Measurements from ENCODE around the gene TSC2.
"Not testable (repeated sequence)": the region's sequence is repeated elsewhere in the genome, so short reads cannot be mapped to it uniquely, and the experiment has no call there.

The TSC2 gene

GRCh38 chr16:2114885-2115590 lies 67.3 kb downstream of the TSC2 start:
- H3K4me1 ChIP-seq (ENCODE audit: control insufficient read depth, insufficient read depth, low read length); H3K9ac ChIP-seq (ENCODE audit: low read length in 2 of 2); H3K36me3 ChIP-seq (ENCODE audit: control insufficient read depth in 2 of 2, insufficient read depth in 2 of 2, low read length in 2 of 2); H3K27me3 ChIP-seq (ENCODE audit: control insufficient read depth in 1 of 2, insufficient read depth in 2 of 2, low read length in 2 of 2); H3K9me3 ChIP-seq (ENCODE audit: control insufficient read depth in 2 of 2, low read length in 2 of 2); H3K27ac ChIP-seq (ENCODE audit: low read length); H3K4me3 ChIP-seq (ENCODE audit: low read length in 2 of 2): not testable (repeated sequence)

GRCh38 chr16:2115591-2115973 lies 67.8 kb downstream of the TSC2 start:
- no peaks in the 10 kb centered on the region for H3K9me3 ChIP-seq (ENCODE audit: control insufficient read depth in 2 of 2, low read length in 2 of 2)
- no peak overlapping the region for H3K27ac ChIP-seq (ENCODE audit: low read length)
- peaks cover 0 to 1% of the 10 kb centered on the region in 2 donors for H3K36me3 ChIP-seq (ENCODE audit: control insufficient read depth in 2 of 2, insufficient read depth in 2 of 2, low read length in 2 of 2)
- no peak overlapping the region for H3K4me3 ChIP-seq (ENCODE audit: low read length in 2 of 2)
- H3K27me3 ChIP-seq (ENCODE audit: control insufficient read depth in 1 of 2, insufficient read depth in 2 of 2, low read length in 2 of 2): no peaks in the 10 kb centered on the region
- no peak overlapping the region for H3K9ac ChIP-seq (ENCODE audit: low read length in 2 of 2)
- peaks cover 7% of the 10 kb centered on the region for H3K4me1 ChIP-seq (ENCODE audit: control insufficient read depth, insufficient read depth, low read length)

GRCh38 chr16:2116428-2116827 lies 68.6 kb downstream of the TSC2 start:
- not testable (repeated sequence) for H3K36me3 ChIP-seq (ENCODE audit: control insufficient read depth in 2 of 2, insufficient read depth in 2 of 2, low read length in 2 of 2); H3K27me3 ChIP-seq (ENCODE audit: control insufficient read depth in 1 of 2, insufficient read depth in 2 of 2, low read length in 2 of 2); H3K4me3 ChIP-seq (ENCODE audit: low read length in 2 of 2); H3K27ac ChIP-seq (ENCODE audit: low read length); H3K9me3 ChIP-seq (ENCODE audit: control insufficient read depth in 2 of 2, low read length in 2 of 2); H3K9ac ChIP-seq (ENCODE audit: low read length in 2 of 2)
- peaks cover 13% of the 10 kb centered on the region for H3K4me1 ChIP-seq (ENCODE audit: control insufficient read depth, insufficient read depth, low read length)

GRCh38 chr16:2117341-2117740 lies 69.6 kb downstream of the TSC2 start:
- H3K27ac ChIP-seq (ENCODE audit: low read length); H3K36me3 ChIP-seq (ENCODE audit: control insufficient read depth in 2 of 2, insufficient read depth in 2 of 2, low read length in 2 of 2); H3K9ac ChIP-seq (ENCODE audit: low read length in 2 of 2); H3K4me3 ChIP-seq (ENCODE audit: low read length in 2 of 2); H3K9me3 ChIP-seq (ENCODE audit: control insufficient read depth in 2 of 2, low read length in 2 of 2); H3K27me3 ChIP-seq (ENCODE audit: control insufficient read depth in 1 of 2, insufficient read depth in 2 of 2, low read length in 2 of 2): not testable (repeated sequence)
- peaks cover 21% of the 10 kb centered on the region for H3K4me1 ChIP-seq (ENCODE audit: control insufficient read depth, insufficient read depth, low read length)

- not testable (repeated sequence) for H3K36me3 ChIP-seq (ENCODE audit: control insufficient read depth in 2 of 2, insufficient read depth in 2 of 2, low read length in 2 of 2)
- H3K4me1 ChIP-seq (ENCODE audit: control insufficient read depth, insufficient read depth, low read length): peaks cover 27% of the 10 kb centered on the region
Observed at GRCh38 chr16:2117960-2118722, 70.4 kb downstream of the TSC2 start.

GRCh38 chr16:2121325-2121724 lies 73.5 kb downstream of the TSC2 start:
- H3K9me3 ChIP-seq (ENCODE audit: control insufficient read depth in 2 of 2, low read length in 2 of 2); H3K27me3 ChIP-seq (ENCODE audit: control insufficient read depth in 1 of 2, insufficient read depth in 2 of 2, low read length in 2 of 2); H3K36me3 ChIP-seq (ENCODE audit: control insufficient read depth in 2 of 2, insufficient read depth in 2 of 2, low read length in 2 of 2): not testable (repeated sequence)
- Histone ChIP-seq H3K4me1 (ENCODE audit: control insufficient read depth, insufficient read depth, low read length) (peaks cover 47% of the 10 kb centered on the region), H3K4me3 (ENCODE audit: low read length in 2 of 2) (peak overlapping the region; percentile 51 to 69), H3K27ac (ENCODE audit: low read length) (peak overlapping the region; percentile 93), H3K9ac (ENCODE audit: low read length in 2 of 2) (peak overlapping the region in 1 of 2 donors; percentile 68)

More at GRCh38 chr16:2117960-2118722, 70.4 kb downstream of the TSC2 start:
- H3K9ac ChIP-seq (ENCODE audit: low read length in 2 of 2); H3K9me3 ChIP-seq (ENCODE audit: control insufficient read depth in 2 of 2, low read length in 2 of 2); H3K4me3 ChIP-seq (ENCODE audit: low read length in 2 of 2); H3K27ac ChIP-seq (ENCODE audit: low read length); H3K27me3 ChIP-seq (ENCODE audit: control insufficient read depth in 1 of 2, insufficient read depth in 2 of 2, low read length in 2 of 2): not testable (repeated sequence)

GRCh38 chr16:2121853-2122252 lies 74.1 kb downstream of the TSC2 start:
- Histone ChIP-seq H3K27ac (ENCODE audit: low read length) (peak overlapping the region; percentile 93), H3K9ac (ENCODE audit: low read length in 2 of 2) (peak overlapping the region; percentile 42 to 68), H3K4me1 (ENCODE audit: control insufficient read depth, insufficient read depth, low read length) (peaks cover 52% of the 10 kb centered on the region), H3K9me3 (ENCODE audit: control insufficient read depth in 2 of 2, low read length in 2 of 2) (no peaks in the 10 kb centered on the region), H3K36me3 (ENCODE audit: control insufficient read depth in 2 of 2, insufficient read depth in 2 of 2, low read length in 2 of 2) (no peaks in the 10 kb centered on the region), H3K27me3 (ENCODE audit: control insufficient read depth in 1 of 2, insufficient read depth in 2 of 2, low read length in 2 of 2) (no peaks in the 10 kb centered on the region), H3K4me3 (ENCODE audit: low read length in 2 of 2) (peak overlapping the region; percentile 51 to 69)

GRCh38 chr16:2122429-2122828 lies 74.6 kb downstream of the TSC2 start:
- Histone ChIP-seq H3K9me3 (ENCODE audit: control insufficient read depth in 2 of 2, low read length in 2 of 2) (no peaks in the 10 kb centered on the region), H3K27ac (ENCODE audit: low read length) (peak overlapping the region; percentile 93), H3K9ac (ENCODE audit: low read length in 2 of 2) (peak overlapping the region; percentile 68 to 76), H3K27me3 (ENCODE audit: control insufficient read depth in 1 of 2, insufficient read depth in 2 of 2, low read length in 2 of 2) (no peaks in the 10 kb centered on the region), H3K4me1 (ENCODE audit: control insufficient read depth, insufficient read depth, low read length) (peaks cover 55% of the 10 kb centered on the region), H3K36me3 (ENCODE audit: control insufficient read depth in 2 of 2, insufficient read depth in 2 of 2, low read length in 2 of 2) (no peaks in the 10 kb centered on the region), H3K4me3 (ENCODE audit: low read length in 2 of 2) (peak overlapping the region; percentile 60 to 69)

GRCh38 chr16:2122934-2123683 lies 75.3 kb downstream of the TSC2 start:
- peak overlapping the region; percentile 58 to 68 for H3K9ac ChIP-seq (ENCODE audit: low read length in 2 of 2)
- not testable (repeated sequence) for H3K36me3 ChIP-seq (ENCODE audit: control insufficient read depth in 2 of 2, insufficient read depth in 2 of 2, low read length in 2 of 2); H3K9me3 ChIP-seq (ENCODE audit: control insufficient read depth in 2 of 2, low read length in 2 of 2); H3K27me3 ChIP-seq (ENCODE audit: control insufficient read depth in 1 of 2, insufficient read depth in 2 of 2, low read length in 2 of 2)
- H3K4me1 ChIP-seq (ENCODE audit: control insufficient read depth, insufficient read depth, low read length): peaks cover 58% of the 10 kb centered on the region
- peak overlapping the region; percentile 60 to 69 for H3K4me3 ChIP-seq (ENCODE audit: low read length in 2 of 2)
- H3K27ac ChIP-seq (ENCODE audit: low read length): peak overlapping the region; percentile 97

- not testable (repeated sequence) for H3K9me3 ChIP-seq (ENCODE audit: control insufficient read depth in 2 of 2, low read length in 2 of 2); H3K27me3 ChIP-seq (ENCODE audit: control insufficient read depth in 1 of 2, insufficient read depth in 2 of 2, low read length in 2 of 2); H3K36me3 ChIP-seq (ENCODE audit: control insufficient read depth in 2 of 2, insufficient read depth in 2 of 2, low read length in 2 of 2)
- H3K27ac ChIP-seq (ENCODE audit: low read length): peak overlapping the region; percentile 97
- H3K4me1 ChIP-seq (ENCODE audit: control insufficient read depth, insufficient read depth, low read length): peaks cover 62% of the 10 kb centered on the region
- H3K4me3 ChIP-seq (ENCODE audit: low read length in 2 of 2): peak overlapping the region; percentile 12 to 69
- H3K9ac ChIP-seq (ENCODE audit: low read length in 2 of 2): peak overlapping the region; percentile 55 to 78
Observed at GRCh38 chr16:2123706-2124376, 76.1 kb downstream of the TSC2 start.

Data from stomach smooth muscle (tissue), 2 donors.